Type B pancreatic cell (in vitro differentiated cells): Measurements from ENCODE around the gene PPP6C. TPM values are rescaled to one million over a fixed set of nuclear protein-coding genes. Genes with fewer than 3 reads are reported as not detected.

ENCODE experiments used
- DNase-seq: peaks from one replicate; pipeline ENCODE4 v3.0.0; 2021; ENCODE audit warnings: mixed read lengths; ENCODE audit not compliant: unreplicated experiment; ENCODE audit errors: extremely low spot score
- H3K27ac Mint-ChIP-seq: 2 replicates; pipeline ENCODE4 v1.8.0; 2021; ENCODE audit warnings: mild to moderate bottlenecking, mixed read lengths
- H3K27me3 Mint-ChIP-seq: 2 replicates; pipeline ENCODE4 v1.8.0; 2021; ENCODE audit warnings: mixed read lengths
- H3K36me3 Mint-ChIP-seq: 2 replicates; pipeline ENCODE4 v1.8.0; 2021; ENCODE audit warnings: mixed read lengths
- H3K4me1 Mint-ChIP-seq: one replicate; pipeline ENCODE4 v1.8.0; 2021; ENCODE audit warnings: mixed read lengths; ENCODE audit not compliant: unreplicated experiment
- H3K4me3 Mint-ChIP-seq: 2 replicates; pipeline ENCODE4 v1.8.0; 2021; ENCODE audit warnings: mild to moderate bottlenecking, mixed read lengths
- H3K9me3 Mint-ChIP-seq: 2 replicates; pipeline ENCODE4 v1.8.0; 2021; ENCODE audit warnings: mixed read lengths
- total RNA-seq: library from RNA; stranded (reverse); gene quantifications from 2 replicates; pipeline ENCODE4 v1.2.1, GENCODE V29; 2021; ENCODE audit warnings: low replicate concordance
- TF ChIP-seq, protein P1 (sequence below): fragments of 200-600 bp; sonication (generic); conservative IDR thresholded peaks from 2 replicates; pipeline ENCODE4 v1.5.0; 2021; ENCODE audit warnings: antibody characterized with exemption, mild to moderate bottlenecking

PPP6C gene
- total RNA-seq, 1 donor from 2014 or later, result 35.2 TPM

DNA sequence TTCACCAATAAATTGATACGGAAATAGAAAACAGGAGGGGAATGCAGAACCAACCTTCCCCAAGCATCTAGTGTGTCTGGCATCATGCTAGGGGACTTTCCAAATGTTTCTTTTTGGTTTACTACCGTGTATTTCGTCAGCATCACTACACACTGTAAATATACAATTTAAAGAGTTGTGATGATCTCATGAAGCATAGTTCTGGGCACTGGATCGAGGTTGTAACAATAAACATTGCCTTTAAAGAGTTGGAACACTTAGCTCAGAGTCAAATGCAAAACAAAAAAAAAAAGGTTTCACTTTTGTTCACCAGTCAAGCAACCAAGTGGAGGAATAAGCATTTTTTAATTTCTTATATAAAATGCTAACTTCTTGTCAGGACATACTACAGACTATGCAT lies 43.4 kb downstream of the PPP6C start:
- no peak for DNase-seq
- Mint-ChIP-seq H3K27me3 (no peaks in the 10 kb centered on the region), H3K4me1 (peaks cover 11% of the 10 kb centered on the region), H3K4me3 (no peak overlapping the region), H3K27ac (no peak overlapping the region), H3K9me3 (no peaks in the 10 kb centered on the region), H3K36me3 (peaks cover 12% of the 10 kb centered on the region)
- TF ChIP-seq, protein P1, sequence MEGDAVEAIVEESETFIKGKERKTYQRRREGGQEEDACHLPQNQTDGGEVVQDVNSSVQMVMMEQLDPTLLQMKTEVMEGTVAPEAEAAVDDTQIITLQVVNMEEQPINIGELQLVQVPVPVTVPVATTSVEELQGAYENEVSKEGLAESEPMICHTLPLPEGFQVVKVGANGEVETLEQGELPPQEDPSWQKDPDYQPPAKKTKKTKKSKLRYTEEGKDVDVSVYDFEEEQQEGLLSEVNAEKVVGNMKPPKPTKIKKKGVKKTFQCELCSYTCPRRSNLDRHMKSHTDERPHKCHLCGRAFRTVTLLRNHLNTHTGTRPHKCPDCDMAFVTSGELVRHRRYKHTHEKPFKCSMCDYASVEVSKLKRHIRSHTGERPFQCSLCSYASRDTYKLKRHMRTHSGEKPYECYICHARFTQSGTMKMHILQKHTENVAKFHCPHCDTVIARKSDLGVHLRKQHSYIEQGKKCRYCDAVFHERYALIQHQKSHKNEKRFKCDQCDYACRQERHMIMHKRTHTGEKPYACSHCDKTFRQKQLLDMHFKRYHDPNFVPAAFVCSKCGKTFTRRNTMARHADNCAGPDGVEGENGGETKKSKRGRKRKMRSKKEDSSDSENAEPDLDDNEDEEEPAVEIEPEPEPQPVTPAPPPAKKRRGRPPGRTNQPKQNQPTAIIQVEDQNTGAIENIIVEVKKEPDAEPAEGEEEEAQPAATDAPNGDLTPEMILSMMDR, result no peak

DNA sequence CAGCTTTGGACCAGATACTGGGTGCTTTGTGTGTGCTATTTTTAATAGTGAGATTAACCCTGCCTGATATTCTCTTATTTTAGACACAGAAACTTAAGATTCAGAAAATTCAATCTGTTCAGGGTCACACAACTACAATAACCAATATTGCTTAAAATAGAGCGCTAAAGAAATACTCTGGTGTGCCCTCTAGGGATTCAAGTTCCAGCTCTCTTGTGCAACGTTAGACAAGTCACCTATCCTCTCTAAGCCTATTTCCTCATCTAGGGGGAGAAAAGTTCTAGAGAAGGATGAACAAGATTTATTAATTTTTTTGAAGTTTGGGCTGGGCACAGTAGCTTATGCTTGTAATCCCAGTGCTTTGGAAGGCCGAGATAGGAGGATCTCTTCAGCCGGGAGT lies 44.2 kb downstream of the PPP6C start:
- H3K4me1 Mint-ChIP-seq, result peaks cover 11% of the 10 kb centered on the region
- no peak overlapping the region for H3K27ac Mint-ChIP-seq
- no peaks in the 10 kb centered on the region for H3K9me3 Mint-ChIP-seq
- H3K36me3 Mint-ChIP-seq, result peaks cover 5% of the 10 kb centered on the region
- TF ChIP-seq, protein P1, result no peak
- no peaks in the 10 kb centered on the region for H3K27me3 Mint-ChIP-seq
- no peak for DNase-seq
- no peak overlapping the region for H3K4me3 Mint-ChIP-seq

DNA sequence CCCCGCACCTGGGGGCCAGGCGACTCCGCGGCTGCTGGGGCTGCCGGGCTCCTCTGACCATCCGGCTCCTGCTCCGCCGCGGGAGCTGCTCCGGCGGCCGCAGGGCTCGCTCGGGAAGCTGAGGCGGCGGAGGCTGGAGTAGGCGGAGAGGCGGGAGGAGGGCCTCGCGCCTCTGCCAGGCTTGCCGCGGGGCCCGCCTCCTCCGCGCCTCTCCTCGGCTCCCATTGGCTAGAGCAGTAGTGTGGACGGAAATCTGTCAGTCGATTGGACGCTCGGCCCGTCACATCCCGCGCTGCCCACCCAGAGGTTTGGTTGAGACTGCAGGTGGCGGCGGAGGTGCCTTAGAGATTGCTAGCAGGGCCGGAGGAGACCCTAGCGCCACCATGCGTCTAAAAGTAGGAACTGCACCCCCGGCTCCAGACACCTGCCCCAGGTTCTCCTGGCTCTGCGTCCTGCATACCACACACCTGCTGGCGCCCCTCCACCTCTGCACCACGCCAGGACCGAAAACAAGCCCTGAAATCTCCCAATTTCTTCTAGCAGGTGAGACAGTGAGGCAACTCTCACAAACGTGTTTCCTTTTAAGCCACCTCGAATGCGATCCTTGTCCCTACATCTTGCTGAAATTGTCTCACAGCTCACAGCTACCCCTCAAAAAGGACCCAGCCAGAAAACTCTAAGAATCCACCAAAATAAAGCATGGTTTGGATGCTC lies 46.1 kb downstream of the PPP6C start, which contains the start of gene SCAI:
TSS of gene SCAI (minus strand) at position 152 of the 714 bp plus-strand sequence. CDS start at position 61, 91 bp downstream.
- TF ChIP-seq, protein P1, result peak; percentile 99
- peaks cover 11% of the 10 kb centered on the region for H3K4me1 Mint-ChIP-seq
- peak within 1 kb of the TSS; percentile 82 for H3K27ac Mint-ChIP-seq
- H3K4me3 Mint-ChIP-seq, result peak within 1 kb of the TSS; percentile 97
- H3K27me3 Mint-ChIP-seq, result no peaks in the 10 kb centered on the region
- peaks cover 12% of the 10 kb centered on the region for H3K36me3 Mint-ChIP-seq
- H3K9me3 Mint-ChIP-seq, result no peaks in the 10 kb centered on the region
- DNase-seq, result peak; percentile 99

DNA sequence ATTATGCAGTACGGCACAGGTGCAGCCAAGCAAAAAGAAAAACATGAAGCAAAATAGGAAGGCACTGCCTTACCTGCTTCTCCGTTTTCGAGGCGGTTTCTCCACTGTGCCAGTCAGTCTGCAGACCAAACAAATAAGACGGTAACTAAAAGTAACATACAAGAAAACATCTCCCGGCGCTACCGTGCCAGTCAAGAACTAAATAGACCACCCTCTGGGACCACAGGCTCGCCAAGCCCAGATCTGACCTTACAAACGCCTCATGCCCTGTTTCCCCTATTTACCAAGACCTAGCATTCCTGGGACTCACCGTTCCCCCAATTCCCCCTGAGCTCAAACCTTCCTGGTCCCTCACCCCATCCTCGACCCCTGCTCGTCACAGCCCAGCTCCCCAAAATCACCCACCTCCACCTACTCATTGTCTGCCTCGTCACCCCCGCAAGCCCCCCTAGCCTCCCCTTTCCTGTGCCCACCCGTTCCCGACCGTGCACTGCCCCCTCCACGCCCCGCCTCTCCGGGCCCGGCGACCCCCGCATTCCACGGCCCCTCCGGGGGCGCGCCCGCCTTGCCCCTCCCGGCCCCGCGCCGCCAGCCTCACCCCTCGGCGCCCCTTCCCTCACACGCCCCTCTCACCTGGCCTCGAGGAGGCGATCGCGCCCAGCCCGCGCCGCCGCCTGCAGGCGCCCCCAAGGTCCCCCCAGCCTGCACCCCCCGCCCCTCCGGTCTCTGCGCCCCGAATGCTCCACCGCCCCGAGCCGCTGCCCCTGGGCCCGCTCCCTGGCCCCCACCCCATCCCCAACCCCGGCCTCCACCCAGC lies 46.8 kb downstream of the PPP6C start:
- Mint-ChIP-seq H3K9me3 (no peaks in the 10 kb centered on the region), H3K36me3 (peaks cover 15% of the 10 kb centered on the region), H3K27me3 (no peaks in the 10 kb centered on the region), H3K4me3 (peak overlapping the region; percentile 97), H3K4me1 (peaks cover 11% of the 10 kb centered on the region), H3K27ac (peak overlapping the region; percentile 82)
- DNase-seq, result peak; percentile 70
- TF ChIP-seq, protein P1, result no peak

DNA sequence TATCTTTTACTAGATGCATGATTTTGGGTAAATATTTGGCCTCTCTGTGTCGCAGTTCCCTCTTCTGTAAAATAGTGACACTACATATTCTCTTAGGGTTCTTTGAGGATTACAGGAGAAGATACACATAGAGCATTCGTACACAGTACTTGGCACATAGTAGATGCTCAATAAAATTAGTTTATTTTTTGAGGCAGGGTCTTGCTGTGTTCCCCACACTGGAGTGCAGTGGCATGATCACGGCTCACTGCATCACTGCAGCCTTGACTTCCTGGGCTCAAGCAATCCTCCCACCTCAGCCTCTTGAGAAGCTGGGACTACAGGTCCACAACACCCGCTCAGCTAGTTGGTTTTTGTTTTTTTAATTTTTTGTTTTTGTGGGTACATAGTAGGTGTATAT lies 47.9 kb downstream of the PPP6C start:
- no peak for DNase-seq
- H3K4me1 Mint-ChIP-seq, result peaks cover 11% of the 10 kb centered on the region
- peak overlapping the region; percentile 97 for H3K4me3 Mint-ChIP-seq
- H3K27me3 Mint-ChIP-seq, result no peaks in the 10 kb centered on the region
- TF ChIP-seq, protein P1, result no peak
- H3K9me3 Mint-ChIP-seq, result no peaks in the 10 kb centered on the region
- no peak overlapping the region for H3K27ac Mint-ChIP-seq
- peaks cover 15% of the 10 kb centered on the region for H3K36me3 Mint-ChIP-seq
